ENCODE measurements around the gene CELA3A.
"Not testable (repeated sequence)": the region's sequence is repeated elsewhere in the genome, so short reads cannot be mapped to it uniquely, and the experiment has no call there.

DNA sequence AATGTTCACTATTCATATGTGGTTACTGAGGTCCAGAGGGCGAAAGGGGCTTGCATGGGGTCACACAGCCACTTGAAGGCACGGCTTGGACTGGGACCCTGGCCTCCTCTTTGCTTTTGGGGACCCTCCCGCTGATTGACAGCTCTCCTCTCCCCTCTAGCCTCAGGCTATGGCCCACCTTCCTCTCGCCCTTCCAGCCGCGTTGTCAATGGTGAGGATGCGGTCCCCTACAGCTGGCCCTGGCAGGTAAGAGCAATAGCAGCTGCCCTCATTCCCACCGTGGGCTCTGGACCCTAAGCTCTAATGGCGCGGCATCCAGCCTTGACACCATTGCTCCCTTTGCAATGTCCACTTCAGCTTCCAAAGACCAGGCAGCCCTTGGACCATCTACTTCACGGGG is 23.2 kb upstream of the CELA3A start:
- TF ChIP-seq, protein P1, sequence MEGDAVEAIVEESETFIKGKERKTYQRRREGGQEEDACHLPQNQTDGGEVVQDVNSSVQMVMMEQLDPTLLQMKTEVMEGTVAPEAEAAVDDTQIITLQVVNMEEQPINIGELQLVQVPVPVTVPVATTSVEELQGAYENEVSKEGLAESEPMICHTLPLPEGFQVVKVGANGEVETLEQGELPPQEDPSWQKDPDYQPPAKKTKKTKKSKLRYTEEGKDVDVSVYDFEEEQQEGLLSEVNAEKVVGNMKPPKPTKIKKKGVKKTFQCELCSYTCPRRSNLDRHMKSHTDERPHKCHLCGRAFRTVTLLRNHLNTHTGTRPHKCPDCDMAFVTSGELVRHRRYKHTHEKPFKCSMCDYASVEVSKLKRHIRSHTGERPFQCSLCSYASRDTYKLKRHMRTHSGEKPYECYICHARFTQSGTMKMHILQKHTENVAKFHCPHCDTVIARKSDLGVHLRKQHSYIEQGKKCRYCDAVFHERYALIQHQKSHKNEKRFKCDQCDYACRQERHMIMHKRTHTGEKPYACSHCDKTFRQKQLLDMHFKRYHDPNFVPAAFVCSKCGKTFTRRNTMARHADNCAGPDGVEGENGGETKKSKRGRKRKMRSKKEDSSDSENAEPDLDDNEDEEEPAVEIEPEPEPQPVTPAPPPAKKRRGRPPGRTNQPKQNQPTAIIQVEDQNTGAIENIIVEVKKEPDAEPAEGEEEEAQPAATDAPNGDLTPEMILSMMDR (IDR thresholded peaks at IDR 0.05) = not testable (repeated sequence)
- TF ChIP-seq ZFX (IDR thresholded peaks at IDR 0.05; ENCODE audit: borderline replicate concordance) = not testable (repeated sequence)

All from 22Rv1 (cell line).